HepG2 (cell line): ENCODE data around the gene BIVM. TPM values are rescaled to one million over a fixed set of nuclear protein-coding genes. Genes with fewer than 3 reads are reported as not detected.

Experiments
- polyA plus RNA-seq, 8 experiments: library from polyadenylated mRNA; depleted of rRNA in 3 of 8; stranded (reverse) in 7 of 8; unstranded in 1 of 8; fragments of >200 nt; fragmentation: Illumina TruSeq in 4 of 8; extraction: Trizol in 4 of 8; gene quantifications; 2 replicates each; pipeline versions ENCODE4 v1.2.1 to v1.2.3, GENCODE V29; 2011 to 2016; ENCODE audit warnings: low read depth in 4 of 8, missing spikeins in 1 of 8, mixed read lengths in 1 of 8; ENCODE audit not compliant: insufficient read depth in 1 of 8
- total RNA-seq, 5 experiments: library from RNA; depleted of rRNA; stranded (reverse); fragments of >200 nt; fragmentation: Illumina TruSeq; extraction: Trizol; gene quantifications; 2 replicates each; pipeline ENCODE4 v1.2.3, GENCODE V29; 2016; ENCODE audit warnings: low read depth in 1 of 5

The BIVM gene
- total and polyA plus RNA-seq, 2 of the 13 experiments (the other 11 are each of a cell fraction or from before 2014, with no cell fraction given) = 10.4 to 15.8 TPM

Other genes with a start within 250 kb of the BIVM start
- gene TPP2, start 202.1 kb upstream of the BIVM start, total RNA-seq (2016; rRNA removed; fragmentation: Illumina TruSeq; extraction: Trizol) = 52.1 and 71.7 TPM in 2 replicates
- gene TPP2, start 202.1 kb upstream of the BIVM start, polyA plus RNA-seq (2011; rRNA removed) = 14.6 and 16.4 TPM in 2 replicates
- gene METTL21C, start 104.1 kb upstream of the BIVM start, total RNA-seq (2016; rRNA removed; fragmentation: Illumina TruSeq; extraction: Trizol) = not detected in 2 replicates
- not detected in 2 replicates for gene METTL21C, start 104.1 kb upstream of the BIVM start, polyA plus RNA-seq (2011; rRNA removed)
- 0.60 and 1.2 TPM in 2 replicates for gene TEX30, start 25.3 kb upstream of the BIVM start, total RNA-seq (2016; rRNA removed; fragmentation: Illumina TruSeq; extraction: Trizol)
- 0.77 and 1.2 TPM in 2 replicates for gene TEX30, start 25.3 kb upstream of the BIVM start, polyA plus RNA-seq (2011; rRNA removed)
- 15.4 and 26.1 TPM in 2 replicates for gene POGLUT2, start 143 bp upstream of the BIVM start, total RNA-seq (2016; rRNA removed; fragmentation: Illumina TruSeq; extraction: Trizol)
- gene POGLUT2, start 143 bp upstream of the BIVM start, polyA plus RNA-seq (2011; rRNA removed) = 14.7 and 18.0 TPM in 2 replicates
- gene ERCC5, start 46.9 kb downstream of the BIVM start, total RNA-seq (2016; rRNA removed; fragmentation: Illumina TruSeq; extraction: Trizol) = 32.7 and 35.5 TPM in 2 replicates
- 12.9 and 14.5 TPM in 2 replicates for gene ERCC5, start 46.9 kb downstream of the BIVM start, polyA plus RNA-seq (2011; rRNA removed)